IPS DF 6.9 (cell line): Measurements from ENCODE around the gene RRP8.

Experiments
- DNase-seq: peaks from one replicate; pipeline ENCODE4 v3.0.0-alpha.2; 2013; ENCODE audit warnings: low read depth, low spot score
- H3K27ac ChIP-seq: one replicate; pipeline ENCODE4 v1.5.1; 2013; ENCODE audit warnings: low read length, control low read depth
- H3K27me3 ChIP-seq: 2 replicates; pipeline ENCODE4 v1.6.1; 2013; ENCODE audit warnings: mild to moderate bottlenecking, low read length; ENCODE audit not compliant: control insufficient read depth, insufficient read depth
- H3K36me3 ChIP-seq: 2 replicates; pipeline ENCODE4 v1.6.1; 2013; ENCODE audit warnings: low read length; ENCODE audit not compliant: control insufficient read depth, insufficient read depth
- H3K4me1 ChIP-seq: 2 replicates; pipeline ENCODE4 v1.6.1; 2013; ENCODE audit warnings: low read length; ENCODE audit not compliant: control insufficient read depth, insufficient read depth
- H3K4me3 ChIP-seq: 2 replicates; pipeline ENCODE4 v1.5.1; 2013; ENCODE audit warnings: mild to moderate bottlenecking, low read length
- H3K9me3 ChIP-seq: 2 replicates; pipeline ENCODE4 v1.6.1; 2013; ENCODE audit warnings: low read length, inconsistent platforms; ENCODE audit not compliant: control insufficient read depth, insufficient read depth
- WGBS: extraction: QIAGEN DNeasy Blood & Tissue Kit; methylation state at CpG from one replicate; pipeline ENCODE4 v1.1.7; 2013; ENCODE audit warnings: mixed read lengths, missing lambda C conversion rate; ENCODE audit not compliant: insufficient read length, insufficient coverage; 5-methylcytosine and 5-hydroxymethylcytosine counted together

Gene RRP8

DNA sequence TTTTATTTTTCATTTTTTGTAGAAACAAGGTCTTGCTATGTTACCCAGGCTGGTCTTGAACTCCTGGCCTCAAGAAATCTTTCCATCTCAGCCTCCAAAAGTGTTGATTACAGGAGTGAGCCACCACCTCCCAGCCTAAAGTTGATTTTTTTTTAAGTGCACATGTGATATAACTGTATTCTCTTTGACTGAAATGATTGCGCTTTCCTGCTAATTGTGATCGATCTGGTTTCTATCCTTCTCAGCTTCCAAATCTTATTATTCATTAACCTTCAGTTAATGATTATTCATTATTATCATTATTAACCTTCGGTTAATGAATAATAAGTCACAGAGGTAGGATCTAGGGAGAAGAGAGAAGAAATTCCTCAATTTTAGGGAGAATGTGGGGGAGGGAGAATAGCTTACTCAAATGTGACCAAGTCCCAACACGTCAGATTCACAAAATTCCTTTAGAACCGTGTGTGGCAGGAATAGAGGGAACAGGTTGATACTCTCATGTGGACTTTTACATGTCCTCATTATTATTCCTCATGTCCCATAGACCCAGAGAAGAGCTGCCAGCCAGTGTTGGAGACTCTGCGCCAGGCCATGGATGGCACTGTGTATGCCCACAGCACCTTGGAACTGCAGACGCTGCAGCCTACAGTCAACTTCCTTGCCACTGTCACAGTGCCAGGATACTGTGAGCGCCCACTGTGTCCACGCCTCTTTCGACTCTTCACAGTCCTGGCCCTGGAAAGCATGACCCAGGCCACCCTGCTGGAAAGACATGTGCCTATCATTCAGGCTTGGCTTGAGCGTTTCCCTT is 47.1 kb downstream of the RRP8 start:
- Histone ChIP-seq H3K4me1 (no peaks in the 10 kb centered on the region), H3K27ac (no peak overlapping the region), H3K36me3 (no peaks in the 10 kb centered on the region), H3K4me3 (no peak overlapping the region), H3K27me3 (no peaks in the 10 kb centered on the region), H3K9me3 (no peaks in the 10 kb centered on the region)
- WGBS = no CpG with 5 or more reads among the region's 11 CpGs
- no peak for DNase-seq

DNA sequence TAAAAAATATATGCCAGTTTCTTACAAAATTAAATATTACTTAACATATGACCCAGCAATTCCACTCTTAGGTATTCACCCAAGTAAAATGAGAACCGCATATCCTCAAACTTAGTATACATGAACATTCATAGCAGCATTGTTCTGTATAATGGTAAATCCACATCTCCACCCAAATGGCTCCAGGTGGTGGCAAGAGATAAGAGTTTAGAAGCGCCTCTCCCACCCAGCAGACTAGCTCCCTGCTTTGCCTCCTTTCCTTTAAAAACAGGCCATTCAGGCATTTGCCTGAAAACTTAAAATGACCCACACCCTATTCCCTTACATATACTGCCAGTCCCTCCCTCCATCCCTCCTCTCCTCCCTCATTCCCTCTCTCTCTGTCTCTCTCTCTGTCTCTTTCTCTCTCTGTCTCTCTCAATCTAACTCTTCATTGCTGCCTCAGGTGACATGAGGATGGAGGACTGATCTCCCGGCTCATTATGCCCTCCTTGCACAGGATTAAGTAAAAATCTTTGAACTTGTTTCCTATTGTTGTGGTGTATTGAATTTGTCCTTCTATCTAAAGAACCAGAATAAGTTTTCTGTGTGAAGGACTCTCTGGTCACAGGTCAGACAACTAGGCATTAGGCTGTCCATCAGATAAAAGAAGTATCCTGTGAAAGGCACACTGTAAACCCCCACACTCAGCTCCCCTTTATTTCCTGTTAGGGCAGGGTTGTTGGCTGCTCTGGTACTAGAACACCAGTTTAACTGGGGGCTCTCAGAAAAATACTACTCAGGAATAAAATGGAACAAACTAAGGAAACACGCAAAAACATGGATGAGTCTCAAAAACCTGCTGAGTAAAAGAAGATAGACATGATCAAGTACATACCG is 48.3 kb downstream of the RRP8 start:
- Histone ChIP-seq H3K36me3 (no peaks in the 10 kb centered on the region), H3K27me3 (no peaks in the 10 kb centered on the region), H3K4me1 (no peaks in the 10 kb centered on the region), H3K9me3 (no peaks in the 10 kb centered on the region), H3K27ac (no peak overlapping the region), H3K4me3 (no peak overlapping the region)
- no CpG with 5 or more reads among the region's 5 CpGs for WGBS
- no peak for DNase-seq

DNA sequence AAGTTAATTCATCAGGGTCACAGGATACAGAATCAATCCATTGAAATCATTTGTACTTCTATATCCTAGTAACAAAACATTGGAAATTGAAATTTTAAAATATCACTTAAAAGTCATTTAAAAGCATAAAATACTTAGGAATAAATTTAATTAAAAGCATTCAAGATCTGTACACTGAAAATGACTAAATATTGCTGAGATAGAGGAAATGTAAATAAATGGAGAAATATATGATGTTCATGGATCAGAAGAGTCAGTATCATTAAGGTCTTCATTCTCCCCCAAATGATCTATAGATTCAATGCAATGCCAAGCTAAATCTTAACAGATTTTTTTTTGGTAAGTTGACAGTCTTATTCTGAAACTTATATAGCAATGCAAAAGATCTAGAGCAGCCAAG is 49.8 kb downstream of the RRP8 start:
- H3K4me1 ChIP-seq = no peaks in the 10 kb centered on the region
- H3K27me3 ChIP-seq = no peaks in the 10 kb centered on the region
- H3K27ac ChIP-seq = no peak overlapping the region
- H3K4me3 ChIP-seq = no peak overlapping the region
- no peaks in the 10 kb centered on the region for H3K9me3 ChIP-seq
- DNase-seq = no peak
- H3K36me3 ChIP-seq = no peaks in the 10 kb centered on the region

DNA sequence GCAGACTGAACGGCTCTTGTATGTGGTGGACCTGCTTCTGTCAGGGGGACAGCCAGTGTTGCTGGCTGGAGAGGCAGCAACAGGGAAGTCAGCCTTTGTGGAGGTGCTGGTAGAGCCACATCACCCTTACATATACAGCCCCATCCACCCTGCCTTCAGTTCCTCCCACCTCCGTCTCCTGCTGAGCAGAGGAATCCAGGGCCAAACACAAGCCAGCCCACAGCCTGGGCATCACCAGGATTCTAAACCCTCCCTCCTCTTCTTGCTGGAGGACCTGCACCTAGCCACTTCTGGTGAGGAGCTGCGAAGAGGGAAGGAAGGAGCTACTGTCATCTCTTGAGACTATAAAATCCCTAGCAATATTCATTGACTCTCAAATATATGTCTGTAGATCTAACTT is 54.8 kb downstream of the RRP8 start:
- no peaks in the 10 kb centered on the region for H3K36me3 ChIP-seq
- no CpG with 5 or more reads among the region's 3 CpGs for WGBS
- no peaks in the 10 kb centered on the region for H3K9me3 ChIP-seq
- no peak overlapping the region for H3K27ac ChIP-seq
- no peaks in the 10 kb centered on the region for H3K27me3 ChIP-seq
- no peak overlapping the region for H3K4me3 ChIP-seq
- 0 out of 2 replicates have a peak, but pooled peaks cover 1% of the 10 kb centered on the region for H3K4me1 ChIP-seq
- no peak for DNase-seq

DNA sequence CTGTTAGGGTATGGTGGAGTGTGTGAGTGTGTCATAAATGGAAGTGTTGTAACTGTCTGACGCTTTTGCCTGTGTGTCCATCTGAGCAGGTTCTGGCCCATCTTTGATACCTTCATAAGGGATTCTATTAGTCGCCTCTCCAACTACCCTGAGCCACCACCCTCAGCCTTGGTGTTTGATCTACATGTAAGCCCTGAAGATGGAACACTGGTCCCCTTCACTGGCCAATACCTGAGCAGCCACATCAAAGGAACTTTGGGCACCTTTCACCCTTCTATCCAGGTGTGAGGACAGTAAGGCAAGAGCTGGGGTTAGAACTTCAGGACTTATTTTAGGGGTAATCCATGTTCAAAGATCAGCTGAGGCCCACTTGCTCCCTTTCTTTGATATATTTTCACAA is 55.3 kb downstream of the RRP8 start:
- H3K27ac ChIP-seq = no peak overlapping the region
- no peaks in the 10 kb centered on the region for H3K9me3 ChIP-seq
- 0 out of 2 replicates have a peak, but pooled peaks cover 1% of the 10 kb centered on the region for H3K4me1 ChIP-seq
- no CpG with 5 or more reads among the region's 2 CpGs for WGBS
- H3K27me3 ChIP-seq = no peaks in the 10 kb centered on the region
- no peak overlapping the region for H3K4me3 ChIP-seq
- no peak for DNase-seq
- H3K36me3 ChIP-seq = no peaks in the 10 kb centered on the region

DNA sequence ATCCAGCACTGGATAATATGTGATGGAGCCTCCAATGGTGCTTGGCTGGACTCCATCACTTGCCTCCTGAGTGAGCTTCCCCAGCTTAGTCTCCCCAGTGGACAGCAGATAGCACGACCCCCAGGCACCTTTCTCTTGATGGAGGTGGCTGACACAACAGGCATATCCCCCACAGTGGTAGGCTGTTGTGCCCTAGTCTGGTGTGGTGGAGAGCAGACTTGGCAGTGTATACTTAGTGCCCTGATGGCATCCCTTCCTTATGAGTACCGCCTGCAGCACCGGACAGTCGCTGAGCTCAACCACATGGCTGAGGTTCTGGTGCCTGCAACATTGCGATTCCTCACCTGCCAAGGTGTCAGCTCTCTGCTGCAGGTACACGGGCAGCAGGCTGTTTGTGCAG is 56.2 kb downstream of the RRP8 start:
- Histone ChIP-seq H3K27ac (no peak overlapping the region), H3K4me1 (0 out of 2 replicates have a peak, but pooled peaks cover 1% of the 10 kb centered on the region)
- no CpG with 5 or more reads among the region's 6 CpGs for WGBS

DNA sequence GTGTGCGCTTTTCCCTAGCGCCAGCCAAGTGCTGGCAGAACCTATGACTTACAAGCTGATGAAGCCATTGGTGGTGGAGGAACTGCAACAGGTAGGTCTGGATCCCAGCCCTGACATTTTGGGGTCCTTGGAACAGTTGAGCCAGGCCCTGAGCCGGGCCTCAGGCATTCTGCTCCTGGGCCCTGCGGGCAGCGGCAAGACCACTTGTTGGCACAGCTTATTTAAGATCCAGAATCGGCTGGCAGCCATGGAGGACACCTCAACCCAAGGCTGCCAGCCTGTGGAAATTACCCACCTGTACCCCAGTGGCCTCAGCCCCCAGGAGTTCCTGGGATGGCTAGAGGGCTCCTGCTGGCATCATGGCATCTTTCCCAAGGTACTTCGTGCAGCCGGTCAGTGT is 56.7 kb downstream of the RRP8 start:
- DNase-seq = no peak
- Histone ChIP-seq H3K27me3 (no peaks in the 10 kb centered on the region), H3K9me3 (no peaks in the 10 kb centered on the region), H3K36me3 (no peaks in the 10 kb centered on the region), H3K4me1 (0 out of 2 replicates have a peak, but pooled peaks cover 1% of the 10 kb centered on the region), H3K4me3 (no peak overlapping the region), H3K27ac (no peak overlapping the region)
- no CpG with 5 or more reads among the region's 8 CpGs for WGBS

More for the DNA sequence above, 56.2 kb downstream of the RRP8 start:
- no peak overlapping the region for H3K4me3 ChIP-seq
- no peaks in the 10 kb centered on the region for H3K27me3 ChIP-seq
- no peak for DNase-seq
- no peaks in the 10 kb centered on the region for H3K36me3 ChIP-seq
- H3K9me3 ChIP-seq = no peaks in the 10 kb centered on the region

DNA sequence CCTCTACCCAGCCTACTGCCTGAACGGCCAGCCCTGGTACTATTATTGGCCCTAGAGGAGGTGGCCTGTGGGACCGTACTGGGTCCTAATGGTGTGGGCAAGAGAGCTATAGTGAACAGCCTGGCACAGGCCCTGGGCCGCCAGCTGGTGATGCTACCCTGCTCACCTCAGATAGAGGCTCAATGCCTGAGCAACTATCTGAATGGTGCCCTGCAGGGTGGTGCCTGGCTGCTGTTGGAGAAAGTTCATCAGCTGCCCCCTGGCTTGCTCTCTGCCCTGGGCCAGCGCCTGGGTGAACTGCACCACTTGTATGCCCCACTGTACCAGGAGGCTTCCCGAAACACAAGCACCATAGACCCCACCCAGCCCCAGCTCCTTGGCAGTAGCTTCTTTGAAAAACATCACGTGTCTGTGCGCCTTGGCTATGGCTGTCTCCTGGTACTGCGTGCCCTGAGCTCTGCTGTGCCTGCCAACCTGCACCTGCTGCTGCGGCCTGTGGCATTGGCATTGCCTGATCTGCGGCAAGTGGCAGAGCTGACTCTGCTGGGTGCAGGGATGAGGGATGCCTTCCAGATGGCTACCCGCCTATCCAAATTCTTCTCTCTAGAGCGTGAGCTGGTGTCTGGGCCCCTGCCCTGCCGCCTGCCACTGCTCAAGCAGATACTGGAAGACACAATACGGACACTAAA is 57.4 kb downstream of the RRP8 start:
- H3K9me3 ChIP-seq = no peaks in the 10 kb centered on the region
- no peaks in the 10 kb centered on the region for H3K27me3 ChIP-seq
- no peak overlapping the region for H3K27ac ChIP-seq
- H3K36me3 ChIP-seq = no peaks in the 10 kb centered on the region
- WGBS = no CpG with 5 or more reads among the region's 14 CpGs
- 0 out of 2 replicates have a peak, but pooled peaks cover 1% of the 10 kb centered on the region for H3K4me1 ChIP-seq
- no peak overlapping the region for H3K4me3 ChIP-seq
- DNase-seq = no peak
